Right kidney (tissue), 1 donor: ENCODE results near the gene PIAS2.

Experiments used
- DNase-seq: peaks from one replicate; pipeline ENCODE4 v3.0.0-alpha.2; 2016

PIAS2 gene

GRCh38 chr18:46761059-46761769, 156.1 kb downstream of the PIAS2 start:
- no peak for DNase-seq

- no peak for DNase-seq
Observed at GRCh38 chr18:46759890-46760289, 157.4 kb downstream of the PIAS2 start.

GRCh38 chr18:46756559-46757201, 160.6 kb downstream of the PIAS2 start, which contains the start of gene ST8SIA5:
Gene ST8SIA5, minus strand, starts transcription at chr18:46757053. Its CDS starts 545 bp downstream, at chr18:46756508.
- peak; percentile 64 for DNase-seq

- DNase-seq, result peak; percentile 63
Observed at GRCh38 chr18:46756025-46756558, 161.2 kb downstream of the PIAS2 start.

GRCh38 chr18:46755315-46756024, 161.8 kb downstream of the PIAS2 start:
- peak; percentile 37 for DNase-seq

GRCh38 chr18:46754661-46755292, 162.5 kb downstream of the PIAS2 start:
- peak; percentile 33 for DNase-seq

- DNase-seq, result no peak
Observed at GRCh38 chr18:46754188-46754587, 163.1 kb downstream of the PIAS2 start.
